ACHN (cell line): ENCODE results near the gene PGBD5.

Source experiments
- DNase-seq: peaks from one replicate; pipeline ENCODE4 v3.0.0-alpha.2; 2015
- in situ Hi-C: cut with HindIII; loops from 2 replicates; pipeline ENCODE4 v1.10.0; 2017; ENCODE audit warnings: low sequenced_read_pairs, low pct_ligation_motif_present, low pct_unique_long_range_greater_than_20kb

PGBD5 gene

DNA sequence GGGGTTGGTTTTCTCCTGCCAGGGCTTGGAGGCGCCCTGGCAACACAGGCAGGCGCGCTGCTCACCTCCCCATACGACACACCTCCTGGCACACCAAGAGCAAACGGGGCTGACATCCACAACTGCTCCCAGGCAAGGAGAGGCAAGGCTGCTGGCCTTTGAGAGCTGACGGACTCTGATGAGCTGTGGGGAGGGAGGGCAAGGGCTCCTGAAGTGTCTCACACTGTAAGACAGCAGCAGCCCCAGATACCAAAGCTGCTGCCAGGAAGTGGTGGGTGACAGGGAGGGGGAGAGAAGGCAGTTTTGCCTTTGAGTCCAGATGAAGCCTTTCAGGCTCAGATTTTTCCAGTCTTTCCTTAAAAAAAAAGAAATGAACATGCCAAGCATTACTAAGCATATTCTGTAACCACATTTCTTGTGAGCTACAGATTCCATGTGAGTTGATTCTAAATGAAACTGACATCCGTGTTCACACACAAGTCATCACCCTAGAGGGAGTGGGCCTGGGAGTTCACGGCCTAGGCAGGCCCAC lies 24.3 kb downstream of the PGBD5 start:
- in situ Hi-C loops, result no loop called here
- DNase-seq, result no peak

DNA sequence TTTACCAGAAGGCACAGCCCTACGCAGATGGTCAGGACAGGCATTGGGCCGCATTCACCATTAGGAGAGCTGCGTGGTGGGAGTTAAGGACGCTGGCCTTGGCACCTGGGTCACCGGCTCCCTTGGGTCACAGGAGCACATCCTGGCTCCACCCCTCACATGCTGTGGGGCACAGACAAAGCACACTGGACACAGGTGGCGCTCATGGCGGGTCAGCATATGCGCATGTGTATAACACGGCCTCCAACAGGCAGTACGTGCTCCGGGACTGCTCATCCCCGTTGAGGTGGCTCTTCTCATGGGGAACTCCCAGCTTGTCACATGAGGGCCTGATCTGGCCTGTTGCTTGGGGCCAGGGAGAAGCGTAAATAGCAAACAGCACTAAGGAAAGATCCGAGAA lies 25.0 kb downstream of the PGBD5 start:
- no peak for DNase-seq
- in situ Hi-C loops, result no loop called here

GRCh38 chr1:230400007-230400344 lies 26.2 kb downstream of the PGBD5 start:
- no peak for DNase-seq
- in situ Hi-C loops, result no loop called here

- DNase-seq, result no peak
- in situ Hi-C loops, result no loop called here
Measured at GRCh38 chr1:230399321-230400006, 26.7 kb downstream of the PGBD5 start.

- no peak for DNase-seq
- in situ Hi-C loops, result no loop called here
Measured at GRCh38 chr1:230398856-230399255, 27.3 kb downstream of the PGBD5 start.

GRCh38 chr1:230396966-230397365 lies 29.2 kb downstream of the PGBD5 start:
- DNase-seq, result no peak
- in situ Hi-C loops, result no loop called here

- in situ Hi-C loops, result no loop called here
- no peak for DNase-seq
Measured at GRCh38 chr1:230395932-230396331, 30.2 kb downstream of the PGBD5 start.

DNA sequence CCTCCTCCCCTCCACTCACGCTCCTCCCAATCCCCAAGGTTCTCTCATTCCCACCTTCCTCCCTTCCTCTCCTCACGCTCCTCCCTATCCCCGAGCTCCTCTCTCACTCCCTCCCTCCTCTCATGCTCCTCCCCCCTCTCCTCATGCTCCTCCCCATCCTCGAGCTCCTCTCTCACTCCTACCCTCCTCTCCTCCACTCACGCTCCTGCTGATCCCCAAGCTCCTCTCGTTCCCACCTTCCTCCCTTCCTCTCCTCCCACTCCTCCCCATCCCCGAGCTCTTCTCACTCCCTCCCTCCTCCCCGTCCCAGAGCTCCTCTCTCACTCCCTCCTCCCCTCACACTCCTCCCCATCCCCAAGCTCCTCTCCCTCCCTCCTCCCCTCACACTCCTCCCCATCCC lies 31.4 kb downstream of the PGBD5 start:
- in situ Hi-C loops, result no loop called here
- DNase-seq, result no peak

GRCh38 chr1:230394134-230394533 lies 32.0 kb downstream of the PGBD5 start:
- no peak for DNase-seq
- in situ Hi-C loops, result no loop called here

DNA sequence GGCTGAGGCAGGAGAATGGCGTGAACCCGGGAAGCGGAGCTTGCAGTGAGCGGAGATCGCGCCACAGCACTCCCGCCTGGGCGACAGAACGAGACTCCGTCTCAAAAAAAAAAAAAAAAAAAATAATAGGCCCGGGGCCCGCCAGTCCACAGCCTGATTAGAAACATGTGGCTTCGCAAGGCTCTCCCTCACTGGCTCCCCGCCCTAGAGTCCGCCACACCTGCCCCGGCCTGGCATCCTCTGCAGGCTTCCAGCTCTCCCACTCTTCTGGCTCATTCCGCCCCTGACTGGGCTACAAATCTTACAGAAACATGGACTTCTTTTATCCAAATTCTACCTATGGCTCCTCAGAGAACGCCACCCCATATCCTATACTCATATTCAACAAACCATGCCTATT lies 32.4 kb downstream of the PGBD5 start:
- DNase-seq, result no peak
- in situ Hi-C loops, result no loop called here

DNA sequence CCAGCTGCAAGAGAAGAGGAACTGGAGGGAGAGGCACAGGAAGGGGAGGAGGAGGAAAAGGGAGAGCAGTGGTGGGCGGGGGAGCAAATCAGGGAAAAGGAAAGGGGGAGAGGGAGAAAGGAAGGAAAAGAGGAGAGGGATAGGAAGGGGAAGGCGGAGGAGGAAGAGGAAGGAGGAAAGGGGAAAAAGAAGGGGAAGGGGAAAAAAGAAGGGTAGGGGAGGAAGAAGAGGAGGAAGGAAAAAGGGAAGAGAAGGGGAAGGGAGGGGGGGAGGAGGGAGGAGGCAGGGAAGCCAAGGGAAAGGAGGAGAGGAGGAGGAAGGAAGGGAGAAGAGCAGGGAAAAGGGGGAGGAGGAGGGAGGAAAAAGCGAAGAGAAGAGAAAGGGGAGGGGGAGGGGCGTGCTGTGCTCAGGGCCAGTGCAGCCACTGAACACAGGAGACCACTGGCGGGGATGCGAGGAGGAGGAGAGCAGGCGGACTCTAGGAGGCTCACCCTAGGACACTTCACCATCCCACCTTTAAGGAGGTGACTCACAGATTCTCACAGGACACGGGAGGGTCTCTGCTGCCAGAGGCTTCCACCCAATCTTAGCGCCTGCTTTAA lies 33.1 kb downstream of the PGBD5 start:
- no peak for DNase-seq
- in situ Hi-C loops, result no loop called here

- in situ Hi-C loops, result no loop called here
- DNase-seq, result no peak
Measured at GRCh38 chr1:230392536-230392909, 33.6 kb downstream of the PGBD5 start.

DNA sequence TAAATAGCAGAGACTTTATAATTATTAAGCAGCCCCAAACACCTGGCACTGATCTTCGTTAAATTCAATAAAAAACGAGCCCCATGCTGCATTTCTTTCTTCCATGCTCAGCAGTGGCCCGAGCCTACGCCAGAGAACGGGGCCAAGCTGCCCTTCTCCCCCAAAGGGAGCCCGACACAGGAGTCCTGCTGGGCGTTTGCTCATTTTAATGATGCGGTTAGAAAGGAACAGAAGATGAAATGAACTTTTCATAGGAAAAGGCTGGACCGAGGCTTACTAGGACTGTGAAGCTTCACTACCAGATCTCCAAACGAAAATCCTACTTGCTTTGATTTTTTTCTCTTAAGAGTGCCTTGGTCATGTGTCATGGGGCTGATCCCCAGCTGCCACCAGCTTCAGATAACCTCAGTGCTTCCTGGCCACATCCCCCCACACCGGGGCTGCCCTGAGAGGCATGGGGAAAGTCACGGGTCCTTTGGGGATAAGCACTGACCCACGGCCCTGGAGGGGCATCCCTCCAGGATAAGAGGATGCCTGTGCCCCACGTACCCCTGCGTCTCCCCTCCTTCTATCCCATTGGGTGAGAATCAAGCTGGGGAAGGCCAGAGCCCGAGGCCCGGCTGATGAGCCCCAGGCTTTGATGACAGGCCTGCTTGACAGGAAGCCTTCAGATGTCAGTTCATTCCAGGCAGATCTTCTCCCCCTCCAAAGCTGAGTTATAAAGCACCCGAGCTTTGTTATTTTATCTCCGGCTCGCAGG lies 34.2 kb downstream of the PGBD5 start:
- in situ Hi-C loops, result no loop called here
- no peak for DNase-seq

DNA sequence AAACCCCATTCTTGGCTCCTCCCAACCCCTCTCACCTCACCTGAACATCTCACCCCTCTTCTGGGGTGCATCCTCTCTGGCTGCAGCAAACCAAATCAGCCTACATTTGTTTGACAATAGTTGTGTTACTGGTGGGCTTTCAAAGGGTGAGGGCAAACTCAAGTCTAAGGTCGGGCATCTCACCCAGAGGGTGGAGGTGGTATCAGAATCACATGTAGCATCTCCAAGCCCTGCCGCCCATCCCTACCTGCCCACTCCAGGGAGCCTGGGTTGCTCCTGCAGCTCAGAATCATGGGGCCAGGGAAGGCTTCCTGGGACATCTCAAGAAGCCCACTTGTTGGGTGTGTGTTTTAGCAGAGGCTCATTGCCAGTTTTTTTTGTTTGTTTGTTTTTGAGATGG lies 35.8 kb downstream of the PGBD5 start:
- no peak for DNase-seq
- in situ Hi-C loops, result no loop called here

GRCh38 chr1:230387876-230388275 lies 38.3 kb downstream of the PGBD5 start:
- DNase-seq, result no peak
- in situ Hi-C loops, result no loop called here

DNA sequence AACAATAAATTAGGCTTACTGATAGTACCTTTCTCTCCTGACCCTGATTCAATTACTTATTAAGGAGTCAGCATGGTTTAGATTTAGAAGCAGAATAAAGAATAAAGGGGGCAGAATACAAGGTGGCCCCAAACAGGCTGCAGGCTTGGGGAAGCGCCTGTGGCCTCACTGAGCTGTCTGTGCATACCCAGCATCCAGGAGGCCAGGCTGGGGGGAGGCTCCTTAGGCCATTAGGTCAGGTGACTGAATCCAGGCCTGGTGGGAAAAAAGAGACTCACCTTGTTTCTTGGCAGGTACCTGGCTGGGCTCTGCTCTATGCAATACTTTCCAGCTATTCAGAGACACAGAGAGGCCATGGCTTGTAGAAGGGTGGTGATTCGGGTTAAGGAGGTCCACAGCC lies 38.8 kb downstream of the PGBD5 start:
- in situ Hi-C loops, result no loop called here
- DNase-seq, result no peak

GRCh38 chr1:230386637-230387262 lies 39.4 kb downstream of the PGBD5 start:
- in situ Hi-C loops, result no loop called here
- no peak for DNase-seq

DNA sequence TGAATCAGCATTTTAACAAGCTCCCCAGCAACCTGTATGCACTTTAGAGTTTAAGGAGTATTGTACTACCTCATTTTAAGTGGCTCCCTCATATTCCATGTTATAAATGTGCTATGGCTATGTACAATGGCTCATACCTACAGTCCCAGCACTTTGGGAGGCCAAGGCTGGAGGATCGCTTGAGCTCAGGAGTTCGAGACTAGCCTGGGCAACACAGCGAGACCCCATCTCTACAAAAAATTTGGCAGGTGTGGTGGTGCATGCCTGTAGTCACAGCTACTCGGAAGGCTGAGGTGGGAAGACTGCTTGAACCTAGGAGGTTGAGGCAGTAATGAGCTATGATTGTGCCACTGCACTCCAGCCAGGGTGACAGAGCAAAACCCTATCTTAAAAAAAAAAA lies 40.2 kb downstream of the PGBD5 start:
- in situ Hi-C loops, result no loop called here
- no peak for DNase-seq

DNA sequence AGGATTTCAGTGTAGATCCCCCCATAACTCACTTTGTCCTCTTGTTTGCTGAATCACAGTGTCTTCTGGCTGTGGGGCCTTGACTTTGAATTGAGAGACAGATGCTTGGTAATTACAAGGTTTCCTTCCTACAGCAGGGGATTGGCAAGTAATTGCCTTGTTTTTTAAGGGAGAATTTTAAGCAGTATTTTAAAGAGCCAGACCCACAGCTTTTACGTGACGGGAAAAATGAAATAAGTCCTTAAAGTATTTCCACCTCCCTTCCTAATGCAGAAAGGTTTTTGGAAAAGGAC lies 41.0 kb downstream of the PGBD5 start:
- in situ Hi-C loops, result no loop called here
- no peak for DNase-seq
